ENCODE results near the gene SLC22A16. TPM values are rescaled to one million over a fixed set of nuclear protein-coding genes. Genes with fewer than 3 reads are reported as not detected.

The SLC22A16 gene
- total and polyA plus RNA-seq, 2 donors (not counting 3 experiments of a cell fraction or from before 2014, with no cell fraction given), result not detected

- no peaks in the 10 kb centered on the region for H4K20me1 ChIP-seq (replicated peaks; ENCODE audit: control insufficient read depth, extremely low read depth, insufficient read depth, low read length)
- no peak overlapping the region for H3K4me3 ChIP-seq (replicated peaks in 1 of 3; ENCODE audit: insufficient read depth in 1 of 3, low read depth in 1 of 3, low read length in 3 of 3)
- ChIA-PET POLR2A (no interaction called here), CTCF (no interaction called here)
- no peak overlapping the region for H3K4me2 ChIP-seq (ENCODE audit: insufficient read depth, low read length)
- dilution Hi-C loops (cut with MboI; ENCODE audit: extremely low pct_ligation_motif_present, low sequenced_read_pairs) (no loop called here), intact Hi-C loops (cut with micrococcal nuclease) (loop anchor here (5.0 kb wide), 3 partner anchors 68 to 732 kb away; a partner anchor contains a TSS)
- no peaks in the 10 kb centered on the region for H3K9me3 ChIP-seq (replicated peaks; ENCODE audit: control insufficient read depth, insufficient read depth, low read length)
- DNase-seq (ENCODE audit: low read depth, low spot score), result no peak
- no peak overlapping the region for H3K27ac ChIP-seq (ENCODE audit: insufficient read depth, low read depth, low read length)
- H3K36me3 ChIP-seq (ENCODE audit: control insufficient read depth in 2 of 2, extremely low read depth in 1 of 2, insufficient read depth in 2 of 2, low read length in 2 of 2), result no peaks in the 10 kb centered on the region
- no peaks in the 10 kb centered on the region for H3K79me2 ChIP-seq (ENCODE audit: control insufficient read depth, insufficient read depth, low read length)
- FAIRE-seq, result no peak
- no TSS peak for BruUV-seq (replicated peaks)
- H2AFZ ChIP-seq (ENCODE audit: low read depth, low read length), result no peak overlapping the region
- TF ChIP-seq EZH2 (IDR thresholded peaks at IDR 0.05; ENCODE audit: borderline replicate concordance, low read depth, low read length, severe bottlenecking), result no peak
- no peak for TF ChIP-seq POLR2A (IDR thresholded peaks at IDR 0.05; ENCODE audit: low read depth, low read length)
- TF ChIP-seq MAX (IDR thresholded peaks at IDR 0.05; ENCODE audit: insufficient read depth, insufficient read length), result no peak
- TF ChIP-seq GATA2 (IDR thresholded peaks at IDR 0.05; ENCODE audit: insufficient read depth, insufficient read length, low read depth, low read length), result no peak
- TF ChIP-seq CTCF (IDR thresholded peaks at IDR 0.05; ENCODE audit: extremely low read depth in 1 of 2, insufficient read depth in 1 of 2, low read depth in 1 of 2, low read length in 2 of 2), result no peak
- TF ChIP-seq MYC (IDR thresholded peaks at IDR 0.05; ENCODE audit: low read depth, low read length), result no peak
- no peak for TF ChIP-seq POLR2AphosphoS5 (IDR thresholded peaks at IDR 0.05; ENCODE audit: insufficient read depth, low read depth, low read length)
- no peak for TF ChIP-seq JUN (IDR thresholded peaks at IDR 0.05; ENCODE audit: borderline replicate concordance, insufficient read depth, insufficient read length, low read depth)
- no peak for TF ChIP-seq FOS (IDR thresholded peaks at IDR 0.05; ENCODE audit: borderline replicate concordance, insufficient read depth, low read length)
- no peak overlapping the region for H3K9ac ChIP-seq (replicated peaks; ENCODE audit: extremely low read depth, insufficient read depth, low read length)
- H3K27me3 ChIP-seq (ENCODE audit: control insufficient read depth in 2 of 2, insufficient read depth in 2 of 2, low read length in 2 of 2), result peaks cover 4 to 10% of the 10 kb centered on the region in 2 experiments
- no peaks in the 10 kb centered on the region for H3K9me1 ChIP-seq (replicated peaks; ENCODE audit: control insufficient read depth, extremely low read depth, insufficient read depth, low read length)
- H3K4me1 ChIP-seq (ENCODE audit: control insufficient read depth, extremely low read depth, insufficient read depth, low read length), result peaks cover 26% of the 10 kb centered on the region
These were observed 48.6 kb upstream of the SLC22A16 start for GRCh38 chr6:110525001-110525400.
